Ovary (tissue), 9 donors: ENCODE measurements around the gene WFDC1. TPM values are rescaled to one million over a fixed set of nuclear protein-coding genes. Genes with fewer than 3 reads are reported as not detected.

Experiments
- DNase-seq, 5 donors: peaks; one replicate each; pipeline ENCODE4 v3.0.0-alpha.2; 2019 to 2020
- H3K27ac ChIP-seq, 2 donors: fragments of 200-600 bp; one replicate each; pipeline versions ENCODE4 v1.5.1 to v1.8.0; 2019 to 2022
- H3K27me3 ChIP-seq: fragments of 200-600 bp; one replicate; pipeline ENCODE4 v1.8.0; 2022
- H3K36me3 ChIP-seq: fragments of 200-600 bp; sonication (generic); one replicate; pipeline ENCODE4 v1.5.1; 2019
- H3K4me1 ChIP-seq: one replicate; pipeline ENCODE4 v1.8.1; 2013; ENCODE audit warnings: mild to moderate bottlenecking, moderate library complexity; ENCODE audit not compliant: insufficient read depth
- H3K4me3 ChIP-seq: fragments of 200-600 bp; sonication (generic); one replicate; pipeline ENCODE4 v1.5.1; 2017
- H3K9me3 ChIP-seq, 2 donors: fragments of 200-600 bp in 1 of 2; sonication (generic) in 1 of 2; one replicate each; pipeline versions ENCODE4 v1.5.1 to v1.8.1; 2013 to 2019; ENCODE audit warnings: mild to moderate bottlenecking in 1 of 2, moderate library complexity in 1 of 2
- CTCF ChIP-seq, 3 donors: fragments of 450-650 bp in 2 of 3; fragments of 200-600 bp in 1 of 3; IDR thresholded peaks; one replicate each; pipeline versions ENCODE4 v1.5.1 to v1.8.0; 2016 to 2022; ENCODE audit warnings: antibody characterized with exemption in 3 of 3, mild to moderate bottlenecking in 1 of 3
- EP300 ChIP-seq: sonication (generic); formaldehyde crosslinking; IDR thresholded peaks from one replicate; pipeline ENCODE4 v1.6.1; 2017; ENCODE audit warnings: antibody characterized with exemption
- POLR2A ChIP-seq: fragments of 450-650 bp; IDR thresholded peaks from one replicate; pipeline ENCODE4 v1.6.1; 2017; ENCODE audit warnings: antibody characterized with exemption, mild to moderate bottlenecking, moderate library complexity
- WGBS, 3 donors: extraction: QIAGEN DNeasy Blood & Tissue Kit in 1 of 3; methylation state at CpG; one replicate each; pipeline versions ENCODE4 v1.1.5 to v1.1.7; 2013 to 2017; 5-methylcytosine and 5-hydroxymethylcytosine counted together
- intact Hi-C, 4 donors: fragments of 100-400 bp; cut with DNase I; formaldehyde crosslinking; loops; one replicate each; pipeline versions ENCODE4 v1.11.0 to v1.15.1; 2022 to 2023
- polyA plus RNA-seq, 2 donors: library from polyadenylated mRNA; stranded (reverse); fragments of 200-250 nt in 1 of 2; fragments of 350-450 nt in 1 of 2; fragmentation: Illumina TruSeq in 1 of 2; extraction: RNeasy Lipid Tissue Mini Kit (QIAGEN cat#74804) in 1 of 2; gene quantifications; one replicate each; pipeline ENCODE4 v1.2.3, GENCODE V29; 2013 to 2014
- total RNA-seq, 7 donors: library from RNA; depleted of rRNA in 2 of 7; stranded (reverse); fragments of >200 nt in 2 of 7; fragmentation: NEBNext Ultra II Directional in 3 of 7; extraction: Animal tissue kit (Norgen Biotek cat#: 25700) in 3 of 7; gene quantifications; one replicate each; pipeline versions ENCODE4 v1.1.0 to v1.2.4, GENCODE V29; 2016 to 2023
- donor health status: DM: no; HTN: no; CAD: no; lungs with moderate emphysema.
- donor health status: DM: no; HTN: no; CAD: no.
- donor health status: Bipolar disorder and iron deficiency.
- donor health status: DM: yes; HTN: yes; CAD: no.
- donor health status: DM: no; HTN: no; CAD: no.
- donor health status: DM: yes; HTN: yes; CAD: no.

Gene WFDC1
- total and polyA plus RNA-seq, 9 donors: 0.57 to 10.7 (median 2.1) TPM

GRCh38 chr16:84312783-84313382 lies 18.2 kb downstream of the WFDC1 start:
- DNase-seq: no peak
- WGBS, 3 donors: 29 to 37% (median 37%) methylated on average over 31 to 55 of the region's 55 CpGs
- no peak overlapping the region for H3K27ac ChIP-seq
- no peaks in the 10 kb centered on the region for H3K27me3 ChIP-seq
- no peaks in the 10 kb centered on the region for H3K36me3 ChIP-seq
- H3K9me3 ChIP-seq: no peaks in the 10 kb centered on the region
- intact Hi-C loops: no loop called here
- TF ChIP-seq EP300 (no peak), POLR2A (no peak), CTCF (IDR thresholded peaks at IDR 0.05) (no peak)
- no peaks in the 10 kb centered on the region for H3K4me1 ChIP-seq
- no peak overlapping the region for H3K4me3 ChIP-seq

- intact Hi-C loops: no loop called here
- no peak overlapping the region for H3K4me3 ChIP-seq
- H3K4me1 ChIP-seq: no peaks in the 10 kb centered on the region
- DNase-seq: no peak
- H3K27me3 ChIP-seq: no peaks in the 10 kb centered on the region
- H3K9me3 ChIP-seq: no peaks in the 10 kb centered on the region
- H3K36me3 ChIP-seq: no peaks in the 10 kb centered on the region
- WGBS, 3 donors: 72 to 79% (median 78%) methylated on average over 10 of the region's 10 CpGs
- no peak for TF ChIP-seq EP300
- no peak for TF ChIP-seq POLR2A
- no peak overlapping the region for H3K27ac ChIP-seq
Measured at GRCh38 chr16:84313921-84314320, 19.2 kb downstream of the WFDC1 start.

DNA sequence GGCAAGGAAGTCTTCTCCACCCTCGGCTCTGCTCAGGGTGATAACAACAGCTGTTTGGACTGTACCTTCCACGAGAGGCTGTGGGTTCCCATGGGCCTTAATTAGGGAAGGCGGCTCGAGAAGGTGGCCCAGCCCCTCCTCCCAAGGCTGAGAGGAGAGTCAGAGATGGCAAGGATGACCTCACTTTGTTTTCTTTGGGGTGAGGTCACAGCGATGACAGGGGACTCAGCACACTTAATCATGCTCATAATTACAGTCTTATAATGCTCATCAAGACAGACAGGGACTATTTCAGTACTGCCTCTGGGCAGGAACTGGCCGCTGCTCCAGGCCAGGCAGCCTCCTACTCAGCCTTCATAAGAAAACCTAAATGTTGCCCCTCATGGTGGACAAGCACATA lies 19.7 kb downstream of the WFDC1 start:
- TF ChIP-seq POLR2A: no peak
- no peak for TF ChIP-seq CTCF (IDR thresholded peaks at IDR 0.05)
- no peak for TF ChIP-seq EP300
- no peaks in the 10 kb centered on the region for H3K36me3 ChIP-seq
- H3K4me3 ChIP-seq: no peak overlapping the region
- no peaks in the 10 kb centered on the region for H3K9me3 ChIP-seq
- H3K27me3 ChIP-seq: no peaks in the 10 kb centered on the region
- DNase-seq: no peak
- intact Hi-C loops: no loop called here
- H3K4me1 ChIP-seq: no peaks in the 10 kb centered on the region
- 70 to 80% (median 71%) methylated on average over 6 of the region's 6 CpGs for WGBS, 3 donors
- H3K27ac ChIP-seq: no peak overlapping the region

- DNase-seq: no peak
- no peak for TF ChIP-seq POLR2A
- no peak for TF ChIP-seq CTCF (IDR thresholded peaks at IDR 0.05)
- TF ChIP-seq EP300: no peak
- Histone ChIP-seq H3K4me3 (no peak overlapping the region), H3K4me1 (no peaks in the 10 kb centered on the region), H3K36me3 (no peaks in the 10 kb centered on the region), H3K9me3 (no peaks in the 10 kb centered on the region), H3K27ac (no peak overlapping the region), H3K27me3 (no peaks in the 10 kb centered on the region)
- intact Hi-C loops: no loop called here
- WGBS, 3 donors: 52 to 71% (median 66%) methylated on average over 4 of the region's 4 CpGs
Measured at GRCh38 chr16:84314814-84315213, 20.1 kb downstream of the WFDC1 start.

DNA sequence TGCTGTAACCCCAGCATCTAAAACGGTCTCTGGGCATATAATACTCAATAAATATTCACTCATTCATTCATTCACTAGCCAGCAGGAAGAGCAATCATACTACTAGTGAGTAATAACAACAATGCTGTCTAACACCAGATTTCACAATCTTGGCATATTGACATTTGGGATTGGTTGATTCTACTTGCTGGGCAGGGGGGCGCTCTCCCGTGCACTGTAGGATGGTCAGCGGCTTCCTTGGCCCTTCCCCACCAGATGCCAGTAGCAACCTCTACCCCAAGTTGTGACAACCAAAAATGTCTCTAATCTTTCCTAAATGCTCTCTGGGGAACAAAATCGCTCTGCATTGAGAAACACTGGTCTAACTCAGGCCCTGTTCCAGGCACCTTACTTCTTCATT lies 20.7 kb downstream of the WFDC1 start:
- intact Hi-C loops: no loop called here
- WGBS, 3 donors: 74 to 78% (median 77%) methylated on average over 5 of the region's 5 CpGs

More for the DNA sequence above, 20.7 kb downstream of the WFDC1 start:
- Histone ChIP-seq H3K36me3 (no peaks in the 10 kb centered on the region), H3K27ac (no peak overlapping the region), H3K9me3 (no peaks in the 10 kb centered on the region), H3K27me3 (no peaks in the 10 kb centered on the region), H3K4me1 (no peaks in the 10 kb centered on the region), H3K4me3 (no peak overlapping the region)
- no peak for DNase-seq
- no peak for TF ChIP-seq CTCF (IDR thresholded peaks at IDR 0.05)
- no peak for TF ChIP-seq EP300
- no peak for TF ChIP-seq POLR2A
